Endodermal cell (in vitro differentiated cells): Measurements from ENCODE around the gene CSPG4. TPM values are rescaled to one million over a fixed set of nuclear protein-coding genes. Genes with fewer than 3 reads are reported as not detected.
"Not testable (repeated sequence)": the region's sequence is repeated elsewhere in the genome, so short reads cannot be mapped to it uniquely, and the experiment has no call there.

Source experiments
- DNase-seq: peaks from one replicate; pipeline ENCODE4 v3.0.0-alpha.2; 2017
- H3K27ac ChIP-seq: 2 replicates; pipeline ENCODE4 v1.5.1; 2013; ENCODE audit warnings: mild to moderate bottlenecking, low read depth, low read length, moderate library complexity
- H3K27me3 ChIP-seq: 2 replicates; pipeline ENCODE4 v1.6.1; 2013; ENCODE audit warnings: mild to moderate bottlenecking, low read length, moderate library complexity; ENCODE audit not compliant: insufficient read depth, control insufficient read depth, poor library complexity, severe bottlenecking
- H3K36me3 ChIP-seq: 2 replicates; pipeline ENCODE4 v1.7.0; 2013; ENCODE audit warnings: mild to moderate bottlenecking, low read length, moderate library complexity; ENCODE audit not compliant: control insufficient read depth, insufficient read depth
- H3K4me1 ChIP-seq: one replicate; pipeline ENCODE4 v1.7.0; 2013; ENCODE audit warnings: low read length; ENCODE audit not compliant: control insufficient read depth, insufficient read depth
- H3K4me3 ChIP-seq: 2 replicates; pipeline ENCODE4 v1.5.1; 2013; ENCODE audit warnings: mild to moderate bottlenecking, low read length, moderate library complexity
- H3K9ac ChIP-seq: 2 replicates; pipeline ENCODE4 v1.6.1; 2013; ENCODE audit warnings: mild to moderate bottlenecking, low read length, moderate library complexity; ENCODE audit not compliant: poor library complexity, severe bottlenecking; ENCODE audit errors: extremely low read depth
- H3K9me3 ChIP-seq: 2 replicates; pipeline ENCODE4 v1.6.1; 2013; ENCODE audit warnings: mild to moderate bottlenecking, low read length, moderate library complexity; ENCODE audit not compliant: control insufficient read depth
- H3K27ac Mint-ChIP-seq: 2 replicates; pipeline ENCODE4 v1.8.0; 2020; ENCODE audit warnings: mixed read lengths
- H3K27me3 Mint-ChIP-seq: 2 replicates; pipeline ENCODE4 v1.8.0; 2021; ENCODE audit warnings: mild to moderate bottlenecking, mixed read lengths; ENCODE audit not compliant: insufficient read depth
- H3K36me3 Mint-ChIP-seq: 2 replicates; pipeline ENCODE4 v1.8.0; 2020; ENCODE audit warnings: low read depth, mixed read lengths
- H3K4me1 Mint-ChIP-seq: 2 replicates; pipeline ENCODE4 v1.8.0; 2020; ENCODE audit warnings: mixed read lengths
- H3K4me3 Mint-ChIP-seq: 2 replicates; pipeline ENCODE4 v1.8.0; 2020; ENCODE audit warnings: mild to moderate bottlenecking, moderate library complexity, mixed read lengths
- H3K9me3 Mint-ChIP-seq: 2 replicates; pipeline ENCODE4 v1.8.0; 2020; ENCODE audit warnings: mild to moderate bottlenecking, mixed read lengths
- WGBS, 2 experiments: methylation state at CpG; one replicate each; pipeline versions ENCODE4 v1.1.5 to v1.1.7; 2013; ENCODE audit warnings: missing lambda C conversion rate in 2 of 2, mixed read lengths in 1 of 2; ENCODE audit not compliant: insufficient coverage in 1 of 2, insufficient read length in 1 of 2; 5-methylcytosine and 5-hydroxymethylcytosine counted together
- total RNA-seq, 2 donors: library from RNA; stranded (reverse); fragmentation: NEBNext Ultra II Directional in 1 of 2; extraction: Animal tissue kit (Norgen Biotek cat#: 25700) in 1 of 2; gene quantifications; 2 replicates in 1 of 2; 3 replicates in 1 of 2; pipeline ENCODE4 v1.2.1, GENCODE V29; 2021
- TF ChIP-seq, protein P1 (sequence below): fragments of 200-600 bp; sonication (generic); conservative IDR thresholded peaks from 2 replicates; pipeline ENCODE4 v1.5.0; 2021; ENCODE audit warnings: antibody characterized with exemption, mild to moderate bottlenecking

CSPG4 gene
- total RNA-seq, 2 donors from 2014 or later: 1.8 to 3.3 TPM

DNA sequence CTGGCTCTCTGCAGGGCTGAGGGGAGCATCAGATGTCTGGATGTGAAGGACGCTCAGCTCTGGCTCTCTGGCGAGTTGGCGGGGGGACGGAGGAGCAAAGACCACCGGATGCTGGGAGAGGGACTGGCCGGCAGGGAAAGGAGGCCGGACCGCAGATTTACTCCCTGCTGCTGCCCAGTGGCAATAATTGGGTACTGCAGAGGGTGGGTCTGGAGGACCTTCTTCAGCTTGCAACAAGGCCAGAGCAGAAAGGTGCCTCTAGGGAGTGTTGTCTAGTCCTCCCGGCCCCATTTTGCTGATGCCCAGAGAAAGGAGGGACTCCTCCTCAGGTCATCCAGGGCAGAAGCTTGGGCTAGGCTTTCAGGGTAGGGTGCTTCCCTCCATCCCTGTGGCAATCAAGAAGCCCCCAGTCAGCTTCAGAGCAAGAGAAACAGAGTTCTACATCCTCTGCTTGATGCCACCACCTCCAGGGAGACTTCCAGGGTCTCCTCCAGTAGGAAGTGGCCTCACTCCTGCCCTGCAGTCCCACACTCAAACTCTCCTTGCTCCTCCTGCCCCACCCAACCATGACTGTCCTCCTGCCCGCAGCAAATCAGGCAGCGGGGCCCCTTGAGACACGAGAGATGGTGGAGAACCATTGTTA lies 20.3 kb upstream of the CSPG4 start:
- H3K36me3 Mint-ChIP-seq: no peaks in the 10 kb centered on the region
- no peak overlapping the region for H3K9ac ChIP-seq

DNA sequence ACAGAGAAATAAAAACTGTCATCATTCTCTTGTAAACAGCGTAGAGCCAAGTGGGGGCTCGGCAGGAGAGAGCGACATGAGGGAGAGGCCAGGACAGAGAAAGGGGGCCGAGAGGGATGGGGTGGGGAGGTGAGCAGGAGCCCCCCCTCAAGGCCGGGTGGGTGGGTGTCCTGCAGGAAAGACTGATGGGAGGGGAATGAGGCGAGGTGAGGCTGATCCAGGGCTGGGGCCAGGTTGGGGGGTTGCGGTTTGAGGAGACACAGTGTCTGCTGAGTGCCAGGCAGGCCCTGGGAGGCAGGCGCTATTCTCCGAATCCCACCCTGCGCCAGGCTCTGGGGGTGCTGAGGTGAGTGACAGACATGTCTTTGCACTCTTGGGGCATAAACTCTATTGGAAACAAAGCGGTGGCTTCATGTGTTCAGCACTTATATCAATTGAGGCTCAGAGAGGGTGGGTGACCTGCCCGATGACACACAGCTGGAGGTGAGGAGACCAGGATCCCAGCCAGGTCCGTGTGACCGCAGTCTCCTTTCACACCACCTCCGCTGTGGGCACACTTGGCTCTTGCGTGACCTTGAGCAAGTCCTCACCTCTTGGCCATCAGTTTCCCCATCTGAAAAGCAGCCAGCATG lies 19.6 kb upstream of the CSPG4 start:
- H3K27ac ChIP-seq: no peak overlapping the region
- Mint-ChIP-seq H3K4me3 (no peak overlapping the region), H3K27ac (no peak overlapping the region), H3K4me1 (peaks cover 5% of the 10 kb centered on the region), H3K27me3 (peaks cover 9% of the 10 kb centered on the region), H3K9me3 (no peaks in the 10 kb centered on the region), H3K36me3 (no peaks in the 10 kb centered on the region)
- H3K9ac ChIP-seq: no peak overlapping the region
- H3K27me3 ChIP-seq: no peaks in the 10 kb centered on the region
- H3K4me1 ChIP-seq: no peaks in the 10 kb centered on the region
- no peaks in the 10 kb centered on the region for H3K36me3 ChIP-seq
- WGBS, 2 experiments: 89 to 100% methylated on average over 1 to 16 of the region's 16 CpGs
- no peaks in the 10 kb centered on the region for H3K9me3 ChIP-seq
- H3K4me3 ChIP-seq: no peak overlapping the region
- no peak for DNase-seq
- TF ChIP-seq, protein P1, sequence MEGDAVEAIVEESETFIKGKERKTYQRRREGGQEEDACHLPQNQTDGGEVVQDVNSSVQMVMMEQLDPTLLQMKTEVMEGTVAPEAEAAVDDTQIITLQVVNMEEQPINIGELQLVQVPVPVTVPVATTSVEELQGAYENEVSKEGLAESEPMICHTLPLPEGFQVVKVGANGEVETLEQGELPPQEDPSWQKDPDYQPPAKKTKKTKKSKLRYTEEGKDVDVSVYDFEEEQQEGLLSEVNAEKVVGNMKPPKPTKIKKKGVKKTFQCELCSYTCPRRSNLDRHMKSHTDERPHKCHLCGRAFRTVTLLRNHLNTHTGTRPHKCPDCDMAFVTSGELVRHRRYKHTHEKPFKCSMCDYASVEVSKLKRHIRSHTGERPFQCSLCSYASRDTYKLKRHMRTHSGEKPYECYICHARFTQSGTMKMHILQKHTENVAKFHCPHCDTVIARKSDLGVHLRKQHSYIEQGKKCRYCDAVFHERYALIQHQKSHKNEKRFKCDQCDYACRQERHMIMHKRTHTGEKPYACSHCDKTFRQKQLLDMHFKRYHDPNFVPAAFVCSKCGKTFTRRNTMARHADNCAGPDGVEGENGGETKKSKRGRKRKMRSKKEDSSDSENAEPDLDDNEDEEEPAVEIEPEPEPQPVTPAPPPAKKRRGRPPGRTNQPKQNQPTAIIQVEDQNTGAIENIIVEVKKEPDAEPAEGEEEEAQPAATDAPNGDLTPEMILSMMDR: no peak

More for the DNA sequence above, 20.3 kb upstream of the CSPG4 start:
- H3K27me3 ChIP-seq: no peaks in the 10 kb centered on the region
- peaks cover 8% of the 10 kb centered on the region for H3K4me1 Mint-ChIP-seq
- H3K4me3 ChIP-seq: no peak overlapping the region
- no peak overlapping the region for H3K27ac Mint-ChIP-seq
- TF ChIP-seq, protein P1: peak; percentile 86
- H3K9me3 Mint-ChIP-seq: no peaks in the 10 kb centered on the region
- no peaks in the 10 kb centered on the region for H3K9me3 ChIP-seq
- no peak overlapping the region for H3K27ac ChIP-seq
- peaks cover 6% of the 10 kb centered on the region for H3K27me3 Mint-ChIP-seq
- H3K36me3 ChIP-seq: no peaks in the 10 kb centered on the region
- WGBS, 2 experiments: 36 to 37% methylated on average over 10 to 12 of the region's 12 CpGs
- H3K4me1 ChIP-seq: no peaks in the 10 kb centered on the region
- no peak overlapping the region for H3K4me3 Mint-ChIP-seq
- DNase-seq: peak; percentile 96

DNA sequence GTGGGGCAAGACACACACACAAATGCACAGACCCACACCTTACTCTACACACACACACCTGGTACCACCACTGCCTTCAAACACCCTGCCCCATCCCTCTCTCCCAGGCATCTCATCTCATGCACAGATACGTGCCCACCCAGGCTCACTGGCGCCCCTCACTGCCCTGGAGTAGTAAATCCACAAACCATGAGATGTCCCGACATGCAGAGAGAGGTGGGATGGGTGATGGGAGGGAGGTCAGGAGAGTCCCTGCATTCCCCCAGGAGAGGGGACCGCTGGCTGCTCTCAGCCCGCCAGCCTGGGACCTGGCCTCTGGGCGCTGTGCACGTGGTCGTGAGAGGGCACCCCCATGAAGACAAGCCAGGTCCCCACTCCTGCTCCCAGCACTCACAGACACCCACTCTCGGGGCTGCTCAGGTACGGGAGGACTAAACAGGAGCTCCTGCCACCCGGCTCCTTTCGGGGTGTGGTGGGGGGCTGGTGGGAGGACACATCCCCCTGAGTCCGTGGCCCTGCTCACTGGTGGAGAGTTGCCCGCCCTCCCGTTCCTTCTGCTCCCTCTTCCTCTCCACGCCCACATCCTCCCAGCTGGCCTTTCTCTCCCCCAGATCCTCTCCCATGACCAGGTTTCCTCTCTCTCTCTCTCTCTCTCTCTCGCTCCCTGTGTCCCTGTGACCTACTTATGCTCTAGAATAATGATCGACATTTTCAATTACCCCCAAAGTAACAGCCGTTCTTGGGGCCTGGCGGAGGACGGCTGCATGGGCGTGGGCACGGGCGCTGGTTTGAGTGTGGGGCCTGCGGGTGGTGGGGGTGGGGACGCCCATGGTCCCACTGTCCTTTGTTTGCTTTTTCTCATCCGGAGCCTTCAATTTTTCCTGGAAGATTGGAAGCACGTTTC lies 18.9 kb upstream of the CSPG4 start:
- H3K27ac Mint-ChIP-seq: no peak overlapping the region
- H3K4me1 ChIP-seq: no peaks in the 10 kb centered on the region

DNA sequence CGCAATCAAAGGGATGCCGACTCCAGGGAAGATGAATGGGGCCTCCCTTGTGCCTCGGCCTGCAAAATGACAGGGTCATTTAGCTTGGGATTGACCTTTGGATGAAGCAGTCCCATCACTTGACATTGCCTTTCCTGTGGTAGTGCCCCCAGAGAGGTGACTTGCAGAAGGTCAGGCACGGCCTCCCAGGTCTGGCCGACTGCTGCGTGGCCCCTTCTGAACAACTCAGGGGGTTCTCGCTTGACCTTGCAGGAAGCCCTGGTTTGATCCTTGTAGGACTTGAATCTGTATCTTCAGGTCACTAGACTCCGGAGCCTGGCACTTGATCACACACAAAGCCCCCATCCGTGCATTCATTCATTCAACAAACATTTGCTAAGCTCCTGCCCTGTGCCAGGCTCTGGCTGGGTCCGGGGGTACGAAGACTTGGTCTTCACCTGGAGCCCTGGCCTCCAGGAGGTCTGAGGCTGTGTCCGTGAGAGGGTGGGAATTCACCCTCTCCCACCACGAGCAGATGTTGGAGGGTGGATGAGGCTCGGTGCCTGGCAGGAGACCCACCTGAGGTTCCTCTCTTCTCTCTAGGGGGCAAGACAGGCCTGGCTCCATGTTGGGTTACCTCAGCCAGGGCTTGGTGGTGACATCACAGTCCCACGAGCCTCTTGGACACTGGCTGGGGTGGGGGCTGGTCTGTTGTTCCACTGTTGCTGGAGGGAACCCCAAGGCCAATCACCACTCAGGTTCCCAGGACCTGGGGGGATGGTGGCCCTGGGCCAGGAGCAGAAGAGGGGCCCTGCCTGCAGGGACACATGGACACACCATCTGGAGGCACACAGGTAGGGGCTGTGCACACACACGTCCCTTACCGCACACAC lies 18.0 kb upstream of the CSPG4 start:
- WGBS, 2 experiments: 89 to 95% methylated on average over 4 to 17 of the region's 17 CpGs
- not testable (repeated sequence) for H3K9me3 ChIP-seq, H3K27ac ChIP-seq, H3K27ac Mint-ChIP-seq, H3K9me3 Mint-ChIP-seq, H3K27me3 ChIP-seq, H3K4me3 ChIP-seq, H3K4me3 Mint-ChIP-seq, H3K9ac ChIP-seq, H3K4me1 ChIP-seq, H3K36me3 Mint-ChIP-seq, H3K4me1 Mint-ChIP-seq, DNase-seq, H3K36me3 ChIP-seq
- H3K27me3 Mint-ChIP-seq: peaks cover 17% of the 10 kb centered on the region

More for the DNA sequence above, 18.9 kb upstream of the CSPG4 start:
- TF ChIP-seq, protein P1: peak; percentile 42
- Mint-ChIP-seq H3K27me3 (peaks cover 15% of the 10 kb centered on the region), H3K36me3 (no peaks in the 10 kb centered on the region), H3K9me3 (no peaks in the 10 kb centered on the region), H3K4me3 (no peak overlapping the region), H3K4me1 (peaks cover 5% of the 10 kb centered on the region)
- H3K36me3 ChIP-seq: no peaks in the 10 kb centered on the region
- H3K9ac ChIP-seq: no peak overlapping the region
- H3K9me3 ChIP-seq: no peaks in the 10 kb centered on the region
- no peak overlapping the region for H3K27ac ChIP-seq
- no peaks in the 10 kb centered on the region for H3K27me3 ChIP-seq
- peak; percentile 75 for DNase-seq
- WGBS, 2 experiments: 92 to 93% methylated on average over 11 to 28 of the region's 28 CpGs
- H3K4me3 ChIP-seq: no peak overlapping the region
